GM12891 (cell line): ENCODE results near the gene SYNDIG1.
A peak's percentile ranks its signal among the peaks of the same experiment; 100 is the strongest.

Source experiments
- DNase-seq: peaks from one replicate; pipeline ENCODE4 v3.0.0; 2011; ENCODE audit warnings: low spot score; ENCODE audit not compliant: insufficient read length
- FAIRE-seq: peaks from 2 replicates; lab custom pipeline; 2011; peaks lifted over from hg19 to GRCh38; lab: Jason Lieb, UNC
- PAX5 ChIP-seq: IDR thresholded peaks from 2 replicates; pipeline ENCODE4 v1.6.1; 2011; ENCODE audit warnings: low read length, moderate library complexity, mild to moderate bottlenecking; ENCODE audit not compliant: insufficient read depth, severe bottlenecking
- POLR2A ChIP-seq: IDR thresholded peaks from 2 replicates; pipeline ENCODE4 v1.6.1; 2011; ENCODE audit warnings: low read depth, low read length, control low read depth
- POLR2AphosphoS5 ChIP-seq: IDR thresholded peaks from 2 replicates; pipeline ENCODE4 v1.6.1; 2011; ENCODE audit warnings: low read depth, low read length, control low read depth
- POU2F2 ChIP-seq: IDR thresholded peaks from 2 replicates; pipeline ENCODE4 v1.6.1; 2011; ENCODE audit warnings: low read depth, mild to moderate bottlenecking, control low read depth, low read length, moderate library complexity
- SPI1 ChIP-seq: IDR thresholded peaks from 2 replicates; pipeline ENCODE4 v1.6.1; 2011; ENCODE audit warnings: low read depth, low read length, control low read depth
- TAF1 ChIP-seq: IDR thresholded peaks from 2 replicates; pipeline ENCODE4 v1.6.1; 2011; ENCODE audit warnings: low read depth, low read length, control low read depth

SYNDIG1 gene

DNA sequence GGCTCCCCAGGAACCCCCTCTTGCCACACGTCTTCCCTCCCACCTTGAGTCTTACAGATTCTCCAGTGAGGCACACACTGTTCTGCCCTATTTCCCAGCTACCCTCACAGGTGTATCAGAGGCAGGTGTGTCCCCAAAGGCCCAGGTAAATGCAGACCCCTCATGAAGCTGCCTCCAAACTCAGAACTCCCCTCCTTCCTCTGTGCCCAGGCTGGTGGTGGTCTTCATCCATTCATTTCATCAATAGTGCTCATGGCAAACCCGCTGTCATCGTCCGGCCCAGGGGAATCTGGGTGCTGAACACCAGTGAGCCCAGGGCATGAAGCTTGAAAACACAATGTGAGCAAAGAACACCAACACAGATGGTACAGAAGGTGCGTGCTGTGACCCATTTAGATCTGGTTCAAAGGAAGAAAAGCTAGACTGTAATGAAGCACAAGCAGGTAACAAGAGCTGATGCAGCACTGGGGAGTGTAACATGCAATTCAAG lies 213.1 kb downstream of the SYNDIG1 start:
- TF ChIP-seq TAF1 (no peak), POLR2AphosphoS5 (no peak), PAX5 (no peak), POLR2A (no peak), SPI1 (no peak), POU2F2 (no peak)
- DNase-seq (no peak), FAIRE-seq (no peak)

DNA sequence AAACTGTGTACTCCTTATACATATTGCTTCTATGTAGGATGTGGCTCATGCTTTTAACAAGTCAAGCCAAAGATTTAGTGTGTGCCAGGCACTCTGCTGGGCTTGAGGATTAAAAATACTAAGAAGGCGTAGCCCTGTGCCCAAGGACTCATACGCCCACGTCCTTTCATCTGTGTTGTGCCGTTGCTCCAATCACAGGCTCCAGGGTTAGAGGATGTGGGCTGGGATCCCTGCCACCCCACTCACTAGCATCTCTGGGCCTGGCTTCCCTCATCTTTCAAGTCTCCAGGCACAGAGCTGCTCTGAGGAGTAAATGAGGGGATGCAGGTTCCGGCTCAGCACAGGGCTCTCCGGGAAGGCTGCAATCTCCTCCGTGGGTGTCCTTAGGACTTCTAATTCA lies 214.2 kb downstream of the SYNDIG1 start:
- no peak for FAIRE-seq

DNA sequence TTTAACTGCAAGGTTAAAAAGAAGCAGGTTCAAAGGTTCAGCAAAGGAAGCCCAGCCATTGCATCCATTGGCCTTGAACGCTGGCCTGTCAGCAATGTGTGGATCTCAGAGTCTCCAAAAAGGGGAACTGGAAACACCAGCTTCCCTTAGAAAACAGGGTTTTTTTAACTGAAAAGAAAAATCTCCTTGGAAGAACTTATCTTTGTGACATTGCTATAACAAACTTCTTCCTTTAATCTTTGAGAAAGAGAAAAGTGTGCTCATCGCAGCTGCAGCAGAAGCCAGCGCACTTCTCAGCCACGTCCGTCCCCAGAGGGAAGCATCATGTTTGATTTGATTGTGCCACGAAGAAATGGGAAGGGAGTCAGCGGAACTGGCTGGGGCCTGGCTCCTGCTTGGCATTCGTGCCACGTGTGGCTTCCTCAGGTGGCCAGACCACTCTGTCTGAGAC lies 215.0 kb downstream of the SYNDIG1 start:
- DNase-seq: no peak
- TF ChIP-seq PAX5 (no peak), SPI1 (peak; percentile 50)
- no peak for FAIRE-seq

More for the DNA sequence above, 214.2 kb downstream of the SYNDIG1 start:
- DNase-seq: no peak
- TF ChIP-seq PAX5: no peak
- no peak for TF ChIP-seq POLR2AphosphoS5
- no peak for TF ChIP-seq SPI1
- no peak for TF ChIP-seq POLR2A
- TF ChIP-seq POU2F2: no peak

DNA sequence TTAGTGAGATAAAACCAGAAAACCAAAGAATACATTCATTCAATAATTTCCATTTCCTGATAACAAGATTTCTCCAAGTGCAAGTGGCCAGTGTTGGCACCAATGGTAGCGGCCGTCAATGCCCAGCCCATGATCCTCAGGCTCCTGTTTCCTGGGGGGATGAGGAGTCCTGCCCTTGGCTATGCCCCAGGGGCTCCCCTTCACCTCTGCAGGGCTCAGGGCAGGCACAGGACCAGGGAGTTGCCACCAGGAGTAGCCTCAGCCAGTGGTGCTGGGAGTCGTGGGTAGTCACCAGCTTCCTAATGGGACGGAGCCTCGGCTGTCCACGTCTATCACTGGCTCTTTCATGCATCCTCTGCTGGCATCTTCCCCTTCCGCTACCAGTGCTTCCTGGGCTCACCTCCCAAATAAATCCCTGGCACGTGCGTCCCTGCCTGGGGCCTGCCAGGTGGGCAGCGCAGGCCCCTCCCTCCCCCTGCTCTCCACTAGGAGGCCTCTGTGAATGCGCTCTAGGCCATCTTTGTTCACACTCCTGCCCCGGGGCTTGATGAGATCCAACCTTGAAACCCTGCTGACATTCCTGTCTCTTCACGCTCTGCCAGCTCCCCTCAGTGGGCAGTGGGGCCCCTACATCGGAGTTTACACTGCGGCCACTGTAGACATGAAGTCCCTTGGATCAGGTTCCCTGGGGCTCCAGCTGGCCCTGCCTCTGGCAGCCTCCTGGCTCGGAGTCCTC lies 215.7 kb downstream of the SYNDIG1 start:
- FAIRE-seq (no peak), DNase-seq (no peak)
- TF ChIP-seq POLR2A: no peak
- no peak for TF ChIP-seq PAX5
- no peak for TF ChIP-seq POLR2AphosphoS5
- no peak for TF ChIP-seq SPI1

DNA sequence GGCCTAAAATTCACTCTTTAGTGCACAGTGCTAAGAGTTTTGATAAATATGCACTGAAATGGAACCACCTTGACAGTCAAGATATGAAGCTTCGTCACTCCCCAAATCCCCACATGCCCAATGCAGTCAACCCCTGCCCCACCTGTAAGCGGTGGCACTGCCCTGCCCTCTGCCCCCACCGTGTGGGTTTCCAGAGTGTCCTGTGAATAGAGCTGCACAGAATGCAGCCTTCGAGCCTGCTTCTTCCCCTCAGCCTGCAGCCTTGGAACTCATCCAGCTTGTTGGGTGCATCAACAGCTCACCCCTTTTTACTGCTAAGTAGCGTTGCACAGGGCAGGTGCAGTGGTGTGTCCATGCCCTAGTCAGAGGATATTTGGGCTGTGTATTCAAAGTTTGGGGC lies 216.3 kb downstream of the SYNDIG1 start:
- TF ChIP-seq PAX5 (no peak), POLR2A (no peak), SPI1 (no peak), TAF1 (no peak), POLR2AphosphoS5 (no peak), POU2F2 (no peak)
- no peak for DNase-seq
- no peak for FAIRE-seq

DNA sequence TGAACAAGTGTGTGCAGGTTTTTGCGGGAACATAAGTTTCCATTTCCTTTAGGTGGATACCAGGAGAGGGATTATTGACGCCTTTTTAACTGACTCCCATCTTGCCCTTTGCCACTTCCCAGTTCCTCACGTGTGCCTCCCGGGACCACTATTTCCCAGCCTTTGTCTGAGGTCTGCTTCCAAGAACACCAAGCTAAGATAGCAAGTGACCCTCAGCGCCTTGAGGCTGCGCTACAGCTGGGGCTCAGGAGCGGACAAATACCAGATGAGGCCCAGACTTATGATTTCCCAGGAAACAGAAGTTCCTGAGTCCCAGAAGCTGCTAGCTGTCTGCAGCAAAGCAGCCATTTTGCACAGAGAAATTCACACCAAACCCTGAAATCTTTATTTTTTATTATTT lies 216.7 kb downstream of the SYNDIG1 start:
- no peak for FAIRE-seq
- no peak for TF ChIP-seq POLR2AphosphoS5
- TF ChIP-seq POU2F2: no peak
- TF ChIP-seq POLR2A: no peak
- no peak for TF ChIP-seq TAF1
- no peak for TF ChIP-seq SPI1
- TF ChIP-seq PAX5: no peak

DNA sequence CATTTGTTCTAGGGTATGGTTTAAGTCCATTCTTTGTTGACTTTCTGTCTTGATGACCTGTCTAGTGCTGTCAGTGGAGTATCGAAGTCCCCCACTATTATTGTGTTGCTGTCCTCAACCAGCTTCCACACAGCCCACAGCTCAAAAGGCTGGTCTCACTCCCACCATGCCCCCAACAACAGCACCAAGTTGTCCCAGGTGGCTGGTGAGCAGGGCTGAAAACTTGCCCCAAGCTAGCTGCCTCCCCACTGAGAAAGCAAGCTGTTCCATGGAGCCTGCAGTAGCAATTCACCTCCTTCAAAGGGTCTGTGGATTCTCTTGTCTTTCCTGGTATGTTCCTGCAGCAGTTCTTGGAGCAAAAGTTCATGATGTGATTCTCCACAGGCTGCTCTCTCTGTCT lies 221.0 kb downstream of the SYNDIG1 start:
- no peak for DNase-seq
- FAIRE-seq: no peak
- TF ChIP-seq TAF1 (no peak), SPI1 (no peak), POLR2A (no peak), PAX5 (no peak)

More for the DNA sequence above, 216.7 kb downstream of the SYNDIG1 start:
- no peak for DNase-seq

DNA sequence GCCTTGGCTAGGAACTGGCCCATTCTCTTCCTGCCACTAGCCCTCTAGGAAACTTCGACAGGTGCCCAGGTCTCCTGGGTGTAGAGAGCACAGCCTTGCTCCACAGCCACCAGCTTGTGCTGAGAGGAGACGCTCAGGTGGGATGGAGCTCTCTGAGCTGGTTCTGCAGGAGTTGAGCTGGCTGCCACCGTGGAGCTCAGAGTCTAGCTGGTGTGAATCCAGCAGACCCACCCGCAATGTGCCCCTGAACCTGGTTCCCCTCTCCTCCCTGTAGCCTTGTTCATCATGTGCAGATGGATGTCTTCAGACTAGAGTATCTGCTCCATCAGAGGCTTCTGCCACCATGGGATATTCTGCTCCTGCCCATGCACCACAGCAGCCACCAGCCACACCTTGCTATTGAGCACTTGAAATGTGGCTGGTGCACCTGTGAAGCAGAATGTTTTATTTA lies 222.5 kb downstream of the SYNDIG1 start:
- FAIRE-seq: no peak
- TF ChIP-seq POLR2AphosphoS5: no peak
- no peak for TF ChIP-seq PAX5
- no peak for TF ChIP-seq POLR2A
- no peak for TF ChIP-seq TAF1
- no peak for DNase-seq

DNA sequence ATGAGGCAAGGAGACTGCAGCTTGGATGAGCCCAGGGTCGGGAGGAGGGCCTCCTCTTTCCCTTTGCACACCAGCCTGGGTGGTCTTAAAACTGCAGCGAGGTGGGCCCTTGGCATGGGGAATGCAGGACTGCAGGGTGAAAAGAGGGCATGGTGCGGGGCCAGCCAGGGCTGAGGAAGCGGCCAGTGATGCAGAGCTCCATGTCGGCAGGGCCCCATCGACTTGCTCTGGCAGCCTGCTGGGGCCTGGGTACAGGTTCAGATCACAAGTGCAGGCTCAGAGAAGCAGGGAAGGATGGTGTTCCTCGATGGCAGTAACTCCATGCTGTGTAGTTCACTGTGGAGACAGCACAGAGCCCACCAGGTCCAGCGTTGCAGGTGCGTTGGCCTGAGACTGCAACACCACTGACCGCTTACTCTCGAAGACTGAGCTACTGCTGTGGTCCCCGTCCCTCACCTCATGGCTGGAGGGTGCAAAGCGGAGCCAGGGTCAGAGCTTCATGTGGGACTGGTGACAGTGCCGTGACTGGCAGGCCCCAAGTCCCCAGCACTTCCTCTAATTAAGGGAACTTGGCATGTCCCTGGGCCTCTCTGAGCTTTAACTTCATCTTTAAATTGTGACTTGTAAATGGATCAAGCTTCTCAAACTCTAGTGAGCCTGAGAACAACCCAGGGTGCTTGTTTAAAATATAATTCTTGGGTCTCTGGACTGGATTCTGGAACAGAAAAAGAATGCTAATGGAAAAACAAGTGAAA lies 223.2 kb downstream of the SYNDIG1 start:
- TF ChIP-seq POU2F2: no peak
- TF ChIP-seq POLR2AphosphoS5: no peak
- TF ChIP-seq POLR2A: no peak
- no peak for TF ChIP-seq TAF1
- TF ChIP-seq SPI1: no peak
- TF ChIP-seq PAX5: no peak
- FAIRE-seq (no peak), DNase-seq (no peak)
